ENCODE measurements around the gene PALS1.

PALS1 gene

GRCh38 chr14:67232621-67233020 is 8.6 kb upstream of the PALS1 start:
- POLR2A ChIA-PET, result no interaction called here
- CTCF ChIA-PET, result interaction anchor here (1.2 to 1.8 kb wide), 3 partner anchors 9 to 22 kb away, joined by 5 to 7 read pairs (median 6); no protein-coding TSS in a partner anchor
- TF ChIP-seq CTCF (IDR thresholded peaks at IDR 0.05; ENCODE audit: control extremely low read depth, extremely low read depth, low read depth, missing control alignments), result no peak
- DNase-seq (ENCODE audit: extremely low spot score), result no peak

GRCh38 chr14:67237591-67237990 is 3.6 kb upstream of the PALS1 start:
- DNase-seq (ENCODE audit: extremely low spot score), result no peak
- no peak for TF ChIP-seq CTCF (IDR thresholded peaks at IDR 0.05; ENCODE audit: control extremely low read depth, extremely low read depth, low read depth, missing control alignments)
- ChIA-PET POLR2A (no interaction called here), CTCF (no interaction called here)

DNA sequence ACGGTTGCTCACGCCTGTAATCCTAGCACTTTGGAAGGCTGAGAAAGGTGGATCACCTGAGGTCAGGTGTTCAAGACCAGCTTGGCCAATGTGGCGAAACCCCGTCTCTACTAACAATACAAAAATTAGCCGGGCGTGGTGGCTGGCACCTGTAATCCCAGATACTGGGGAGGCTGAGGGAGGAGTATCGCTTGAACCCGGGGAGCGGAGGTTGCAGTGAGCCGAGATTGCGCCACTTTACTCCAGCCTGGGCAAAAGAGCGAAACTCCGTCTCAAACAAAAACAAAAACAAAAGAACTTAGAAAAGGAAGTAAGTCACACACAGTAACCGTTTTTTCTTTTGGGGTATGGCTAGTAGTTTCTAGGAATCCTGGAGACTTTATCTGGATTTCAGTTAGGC is 1.7 kb upstream of the PALS1 start:
- ChIA-PET CTCF (interaction anchor here (0.7 to 2.5 kb wide), 4 partner anchors 11 to 120 kb away, joined by 3 to 8 read pairs (median 4); partner anchors contain the start of genes ATP6V1D and EIF2S1), POLR2A (no interaction called here)
- no peak for TF ChIP-seq CTCF (IDR thresholded peaks at IDR 0.05; ENCODE audit: control extremely low read depth, extremely low read depth, low read depth, missing control alignments)
- DNase-seq (ENCODE audit: extremely low spot score), result no peak

GRCh38 chr14:67240168-67240932 is 885 bp upstream of the PALS1 start:
- peak; percentile 19 for DNase-seq (ENCODE audit: extremely low spot score)
- POLR2A ChIA-PET, result no interaction called here
- no peak for TF ChIP-seq CTCF (IDR thresholded peaks at IDR 0.05; ENCODE audit: control extremely low read depth, extremely low read depth, low read depth, missing control alignments)
- CTCF ChIA-PET, result interaction anchor here (1.4 to 2.5 kb wide), 2 partner anchors 21 to 119 kb away, joined by 3 to 8 read pairs; partner anchors contain the start of genes ATP6V1D and EIF2S1

DNA sequence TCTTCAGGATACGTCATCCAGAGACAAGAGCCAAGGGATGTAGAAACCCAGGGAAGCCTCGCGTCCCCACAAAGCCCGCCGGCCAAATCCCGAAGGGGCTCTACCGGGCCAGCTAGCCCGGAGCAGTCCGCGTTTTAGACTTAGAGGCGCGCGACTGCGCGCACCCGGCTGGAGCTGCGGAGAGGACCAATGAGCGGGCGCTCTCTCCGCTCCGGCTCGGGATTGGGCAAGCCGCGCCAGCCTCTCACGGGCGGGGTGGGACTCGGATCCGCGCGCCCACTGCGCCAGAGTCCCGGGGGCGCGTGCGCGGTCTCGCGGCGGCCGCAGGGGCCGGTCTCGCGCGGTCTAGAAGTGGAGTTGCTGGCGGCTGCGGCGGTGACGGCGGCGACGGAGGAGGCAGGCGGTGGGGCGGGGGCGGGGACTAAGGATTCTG is 241 bp upstream of the PALS1 start:
- ChIA-PET POLR2A (interaction anchor here (0.6 kb wide), 1 partner anchor 1666 kb away, joined by 3 read pairs; no protein-coding TSS in a partner anchor), CTCF (interaction anchor here (1.0 to 2.5 kb wide), 2 partner anchors 45 to 119 kb away, joined by 3 to 8 read pairs; partner anchors contain the start of genes ATP6V1D and EIF2S1)
- peak; percentile 96 for DNase-seq (ENCODE audit: extremely low spot score)
- TF ChIP-seq CTCF (IDR thresholded peaks at IDR 0.05; ENCODE audit: control extremely low read depth, extremely low read depth, low read depth, missing control alignments), result no peak

DNA sequence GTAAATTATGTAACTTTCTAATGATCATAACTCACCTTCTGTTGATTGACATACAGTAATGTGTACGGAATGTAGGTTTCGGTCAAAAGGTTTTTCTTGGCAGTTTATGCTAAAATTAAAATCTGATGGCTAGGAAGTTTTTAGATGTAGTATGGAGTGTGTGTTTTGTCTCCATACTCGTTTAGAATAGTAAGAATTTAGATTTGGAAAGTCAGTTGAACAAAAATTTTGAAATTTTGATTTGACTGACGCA is 859 bp downstream of the PALS1 start:
- DNase-seq (ENCODE audit: extremely low spot score), result no peak
- TF ChIP-seq CTCF (IDR thresholded peaks at IDR 0.05; ENCODE audit: control extremely low read depth, extremely low read depth, low read depth, missing control alignments), result no peak
- CTCF ChIA-PET, result interaction anchor here (1.1 to 1.7 kb wide), 2 partner anchors 9 to 10 kb away, joined by 3 to 5 read pairs; no protein-coding TSS in a partner anchor
- POLR2A ChIA-PET, result no interaction called here
